K562 (cell line): ENCODE measurements around the gene STX19. TPM values are rescaled to one million over a fixed set of nuclear protein-coding genes. Genes with fewer than 3 reads are reported as not detected.

Experiments used
- ATAC-seq: fragments of 200-7000 bp; cut with Tn5 transposase; 3 replicates; pipeline ENCODE4 v1.9.1; 2020; ENCODE audit warnings: moderate library complexity
- BruUV-seq: library from RNA; stranded (reverse); fragments of 400-500 nt; replicated peaks from 2 replicates; lab custom pipeline; 2021; lab: Mats Ljungman, UMichigan
- CTCF ChIA-PET: fragments of 300-600 bp; formaldehyde crosslinking; extraction: SDS; loops from one replicate; lab custom pipeline; 2021; ENCODE audit warnings: low intra/inter-chr PET ratio; lab: Yijun Ruan, JAX
- POLR2A ChIA-PET: fragments of 300-600, 350-650 bp; sonication (Branson Sonifier 250); formaldehyde crosslinking; extraction: SDS; loops from one replicate; lab custom pipeline; 2021; ENCODE audit warnings: antibody characterized with exemption, inconsistent platforms; lab: Yijun Ruan, JAX
- DNase-seq, 4 experiments: peaks; one replicate each; pipeline versions ENCODE4 v3.0.0 to v3.0.0-alpha.2; 2011 to 2018; ENCODE audit warnings: low spot score in 3 of 4, mixed read lengths in 3 of 4; ENCODE audit errors: extremely low read depth in 1 of 4
- FAIRE-seq: peaks from 2 replicates; lab custom pipeline; 2011; peaks lifted over from hg19 to GRCh38; lab: Jason Lieb, UNC
- H2AFZ ChIP-seq: 2 replicates; pipeline ENCODE4 v1.6.0; 2011; ENCODE audit warnings: low read depth, low read length, control low read depth, inconsistent platforms
- H3K27ac ChIP-seq: fragments of 200-600 bp; 3 replicates; pipeline ENCODE4 v1.8.0; 2011; ENCODE audit warnings: low read depth, mild to moderate bottlenecking, control low read depth, inconsistent platforms, low read length, moderate library complexity, mixed read lengths; ENCODE audit errors: extremely low read depth
- H3K27me3 ChIP-seq, 2 experiments: fragments of 300-600 bp in 1 of 2; 2 replicates in 1 of 2; 3 replicates in 1 of 2; pipeline versions ENCODE4 v1.6.0 to v1.8.0; 2011; ENCODE audit warnings: inconsistent platforms in 2 of 2, low read length in 2 of 2, mild to moderate bottlenecking in 1 of 2, mixed read lengths in 1 of 2, moderate library complexity in 1 of 2; ENCODE audit not compliant: control insufficient read depth in 2 of 2, insufficient read depth in 2 of 2
- H3K36me3 ChIP-seq: fragments of 300-600 bp; 3 replicates; pipeline ENCODE4 v1.8.0; 2011; ENCODE audit warnings: mild to moderate bottlenecking, low read length, inconsistent platforms; ENCODE audit not compliant: control insufficient read depth, insufficient read depth
- H3K4me1 ChIP-seq, 2 experiments: fragments of 200-600 bp in 1 of 2; replicated peaks in 1 of 2; 2 replicates in 1 of 2; 3 replicates in 1 of 2; pipeline versions ENCODE4 v1.5.1 to v1.8.0; 2011; ENCODE audit warnings: inconsistent platforms in 2 of 2, low read length in 2 of 2, mild to moderate bottlenecking in 1 of 2, mixed read lengths in 1 of 2, moderate library complexity in 1 of 2; ENCODE audit not compliant: control insufficient read depth in 2 of 2, insufficient read depth in 2 of 2
- H3K4me2 ChIP-seq: 2 replicates; pipeline ENCODE4 v1.6.1; 2011; ENCODE audit warnings: low read length, control low read depth, inconsistent platforms, mixed read lengths; ENCODE audit not compliant: insufficient read depth
- H3K4me3 ChIP-seq: fragments of 200-600 bp; sonication (generic), shearing (Covaris generic); 2 replicates; pipeline ENCODE4 v1.5.1; 2016; ENCODE audit warnings: control low read depth, inconsistent platforms
- H3K79me2 ChIP-seq: fragments of 200-600 bp; 3 replicates; pipeline ENCODE4 v1.8.0; 2011; ENCODE audit warnings: low read length, inconsistent platforms; ENCODE audit not compliant: control insufficient read depth, insufficient read depth
- H3K9ac ChIP-seq, 2 experiments: 2 replicates each; pipeline versions ENCODE4 v1.6.0 to v1.6.1; 2011; ENCODE audit warnings: low read depth in 2 of 2, low read length in 2 of 2, control low read depth in 1 of 2, inconsistent platforms in 1 of 2, mild to moderate bottlenecking in 1 of 2, mixed read lengths in 1 of 2; ENCODE audit not compliant: insufficient read depth in 1 of 2
- H3K9me1 ChIP-seq: one replicate; pipeline ENCODE4 v1.6.0; 2011; ENCODE audit warnings: inconsistent platforms, mild to moderate bottlenecking, low read length, moderate library complexity; ENCODE audit not compliant: control insufficient read depth, insufficient read depth
- H3K9me3 ChIP-seq: replicated peaks from 2 replicates; pipeline ENCODE4 v1.5.1; 2011; ENCODE audit warnings: low read depth, low read length, inconsistent platforms; ENCODE audit not compliant: control insufficient read depth, insufficient read depth
- H4K20me1 ChIP-seq: replicated peaks from 2 replicates; pipeline ENCODE4 v1.6.1; 2011; ENCODE audit warnings: low read length, inconsistent platforms, mixed read lengths; ENCODE audit not compliant: control insufficient read depth, insufficient read depth
- GTF3C2 ChIP-seq: IDR thresholded peaks from 3 replicates; pipeline ENCODE4 v1.6.1; 2011; ENCODE audit warnings: borderline replicate concordance, mild to moderate bottlenecking, moderate library complexity; ENCODE audit not compliant: insufficient read length; ENCODE audit errors: extremely low read depth
- HDGF ChIP-seq: fragments of 450-650 bp; IDR thresholded peaks from 2 replicates; pipeline ENCODE4 v1.6.1; 2016
- HOXB6 ChIP-seq: fragments of 250-450 bp; sonication (Bioruptor Pico); IDR thresholded peaks from 2 replicates; pipeline ENCODE4 v1.5.1; 2022; ENCODE audit warnings: mild to moderate bottlenecking, borderline replicate concordance
- KLF16 ChIP-seq: IDR thresholded peaks from 2 replicates; pipeline ENCODE4 v1.6.1; 2016; ENCODE audit warnings: antibody characterized with exemption
- MEIS2 ChIP-seq: fragments of 450-650 bp; IDR thresholded peaks from 2 replicates; pipeline ENCODE4 v1.6.1; 2014; ENCODE audit warnings: mild to moderate bottlenecking; ENCODE audit not compliant: partially characterized antibody
- OTX1 ChIP-seq: fragments of 450-650 bp; formaldehyde crosslinking; IDR thresholded peaks from 2 replicates; pipeline ENCODE4 v1.4.0; 2022; ENCODE audit warnings: mild to moderate bottlenecking
- RBM34 ChIP-seq: fragments of 200-400 bp; formaldehyde crosslinking; IDR thresholded peaks from 2 replicates; pipeline ENCODE4 v1.6.1; 2018; ENCODE audit warnings: low read length, borderline replicate concordance; ENCODE audit not compliant: insufficient read depth
- SMAD4 ChIP-seq: fragments of 250-450 bp; sonication (Bioruptor Pico); conservative IDR thresholded peaks from 2 replicates; pipeline ENCODE4 v1.8.0; 2021; ENCODE audit warnings: inconsistent platforms, mild to moderate bottlenecking, moderate library complexity
- YY1 ChIP-seq, 3 experiments: IDR thresholded peaks; 2 replicates each; pipeline ENCODE4 v1.6.1; 2011; ENCODE audit warnings: low read length in 2 of 3, mild to moderate bottlenecking in 2 of 3, moderate library complexity in 2 of 3, borderline replicate concordance in 1 of 3, control low read depth in 1 of 3, low read depth in 1 of 3; ENCODE audit not compliant: insufficient read depth in 3 of 3, insufficient replicate concordance in 2 of 3, control insufficient read depth in 1 of 3, insufficient read length in 1 of 3; ENCODE audit errors: extremely low read depth in 1 of 3
- ZNF395 ChIP-seq: fragments of 200-800 bp; sonication (Bioruptor generic); IDR thresholded peaks from 2 replicates; pipeline ENCODE4 v1.6.1; 2017; ENCODE audit warnings: missing genetic modification characterization, missing compliant biosample characterization
- ZNF408 ChIP-seq: fragments of 250-450 bp; sonication (Bioruptor Pico); IDR thresholded peaks from 2 replicates; pipeline ENCODE4 v1.4.0; 2020; ENCODE audit warnings: low read depth, mild to moderate bottlenecking, moderate library complexity
- WGBS: fragments of 100-300 bp; shearing (Covaris generic); methylation state at CpG from one replicate; pipeline ENCODE4 v1.1.6; 2016; ENCODE audit warnings: low coverage, mixed read lengths; ENCODE audit not compliant: insufficient coverage; ENCODE audit errors: missing lambda C conversion rate; 5-methylcytosine and 5-hydroxymethylcytosine counted together
- in situ Hi-C: fragments of 300-500 bp; cut with MboI; formaldehyde crosslinking; loops from 4 replicates; pipeline ENCODE4 v1.15.0; 2018; ENCODE audit warnings: inconsistent platforms, mixed read lengths
- intact Hi-C: fragments of 100-400 bp; cut with micrococcal nuclease; formaldehyde crosslinking; loops from 2 replicates; pipeline ENCODE4 v1.14.2; 2022
- polyA plus RNA-seq, 8 experiments: library from polyadenylated mRNA; depleted of rRNA in 4 of 8; stranded (reverse) in 5 of 8; unstranded in 3 of 8; fragments of >200 nt; fragmentation: Nextera tagmentation in 2 of 8; fragmentation: Illumina TruSeq in 1 of 8; extraction: Ambion mirVana in 2 of 8; extraction: Trizol in 1 of 8; gene quantifications; 2 replicates each; pipeline versions ENCODE4 v1.2.1 to v1.2.3, GENCODE V29; 2011 to 2014; ENCODE audit warnings: inconsistent platforms in 1 of 8, missing spikeins in 1 of 8
- total RNA-seq, 7 experiments: library from RNA; depleted of rRNA in 6 of 7; stranded (reverse); fragments of >200 nt in 6 of 7; fragmentation: Illumina TruSeq in 2 of 7; extraction: Trizol in 2 of 7; gene quantifications; 2 replicates each; pipeline versions ENCODE4 v1.2.1 to v1.2.3, GENCODE V29; 2011 to 2021; ENCODE audit warnings: low replicate concordance in 1 of 7

STX19 gene
- total and polyA plus RNA-seq, 9 of the 15 experiments (the other 6 are each of a cell fraction or from before 2014, with no cell fraction given): 0.04 TPM; not detected in 8

DNA sequence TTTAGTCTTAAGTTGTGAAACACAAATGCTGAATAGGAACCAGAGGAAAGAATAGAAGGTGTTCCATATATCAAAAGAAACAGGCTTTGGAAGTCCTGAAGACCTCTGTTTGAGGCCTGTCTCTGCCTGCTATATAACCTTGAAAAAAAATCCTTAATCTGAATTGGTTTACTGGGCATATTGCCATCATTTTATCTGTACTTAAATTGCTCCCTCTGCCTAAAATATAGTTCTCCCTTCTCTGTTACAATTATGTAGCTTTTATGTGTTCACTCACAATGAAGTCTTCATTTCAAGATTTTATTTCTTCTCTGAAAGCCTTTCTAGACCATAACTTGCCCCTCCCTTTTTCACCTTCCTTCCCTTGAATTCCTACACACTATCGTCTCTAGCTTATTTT lies 27.2 kb downstream of the STX19 start:
- DNase-seq (no peak), FAIRE-seq (no peak), ATAC-seq (no peak)
- Histone ChIP-seq H3K9ac (no peak overlapping the region), H3K27me3 (no peaks in the 10 kb centered on the region), H4K20me1 (no peaks in the 10 kb centered on the region), H3K79me2 (0 out of 3 replicates have a peak, but pooled peaks cover 3% of the 10 kb centered on the region), H3K4me1 (no peaks in the 10 kb centered on the region), H3K9me3 (no peaks in the 10 kb centered on the region), H2AFZ (no peak overlapping the region), H3K9me1 (no peaks in the 10 kb centered on the region), H3K27ac (no peak overlapping the region), H3K4me2 (no peak overlapping the region), H3K36me3 (peaks cover 10% of the 10 kb centered on the region; the same call in 1 of the 3 replicates), H3K4me3 (no peak overlapping the region)
- intact Hi-C loops (no loop called here), in situ Hi-C loops (no loop called here)
- no peak for TF ChIP-seq ZNF395 (CRISPR knock-in tag)
- no peak for TF ChIP-seq YY1 (IDR thresholded peaks at IDR 0.05; ENCODE audit: borderline replicate concordance in 1 of 3, control insufficient read depth in 1 of 3, extremely low read depth in 1 of 3, insufficient read depth in 3 of 3, insufficient read length in 1 of 3, insufficient replicate concordance in 2 of 3, low read depth in 1 of 3, low read length in 2 of 3)
- 29% methylated on average over 1 of the region's 1 CpG for WGBS
- ChIA-PET CTCF (no interaction called here), POLR2A (interaction anchor here (1.0 kb wide), 1 partner anchor 12 kb away, joined by 3 read pairs; no protein-coding TSS in a partner anchor)
- BruUV-seq: no TSS peak

DNA sequence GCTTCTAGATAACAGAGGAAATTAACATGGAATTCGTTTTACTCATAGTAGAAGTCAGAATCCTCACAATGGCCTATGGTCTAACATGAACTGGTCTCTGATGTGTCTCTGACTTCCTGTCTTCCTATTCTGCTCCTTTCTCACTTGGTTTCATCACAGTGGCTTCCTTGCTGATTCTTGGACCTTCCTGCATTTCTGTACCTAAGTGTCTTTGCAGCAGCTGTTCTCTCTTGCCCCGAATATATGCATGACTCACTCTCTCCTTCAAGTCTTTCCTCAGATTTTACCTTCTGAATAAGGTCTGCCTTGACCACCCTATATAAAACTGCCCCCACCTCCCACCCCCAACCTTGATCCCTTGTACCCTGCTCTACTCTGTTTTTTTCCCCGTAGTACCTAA lies 34.3 kb downstream of the STX19 start:
- Histone ChIP-seq H2AFZ (no peak overlapping the region), H3K4me1 (no peaks in the 10 kb centered on the region; a peak in 1 of 5 replicates), H3K79me2 (peaks cover 35% of the 10 kb centered on the region), H3K4me2 (no peak overlapping the region), H3K27me3 (no peaks in the 10 kb centered on the region), H3K4me3 (no peak overlapping the region), H3K27ac (no peak overlapping the region), H3K9me3 (no peaks in the 10 kb centered on the region), H3K9ac (no peak overlapping the region), H4K20me1 (no peaks in the 10 kb centered on the region), H3K36me3 (peaks cover 5% of the 10 kb centered on the region; the same call in 1 of the 3 replicates), H3K9me1 (no peaks in the 10 kb centered on the region)
- ATAC-seq: no peak
- ChIA-PET CTCF (no interaction called here), POLR2A (no interaction called here)
- no peak for FAIRE-seq
- in situ Hi-C loops (no loop called here), intact Hi-C loops (no loop called here)
- BruUV-seq: no TSS peak
- DNase-seq: no peak
- 35% methylated on average over 3 of the region's 3 CpGs for WGBS
- no peak for TF ChIP-seq RBM34
- TF ChIP-seq KLF16: no peak
- TF ChIP-seq SMAD4 (CRISPR knock-in tag): no peak
- no peak for TF ChIP-seq ZNF408
- no peak for TF ChIP-seq HDGF
- no peak for TF ChIP-seq OTX1 (CRISPR knock-in tag)
- TF ChIP-seq HOXB6 (CRISPR knock-in tag): no peak
- TF ChIP-seq GTF3C2: no peak
- no peak for TF ChIP-seq MEIS2
